Kidney tubule cell (primary cell): ENCODE results near the gene CCDC33.
A peak's percentile ranks its signal among the peaks of the same experiment; 100 is the strongest.

Source experiments
- DNase-seq: peaks from one replicate; pipeline ENCODE4 v3.0.0-alpha.2; 2018; ENCODE audit warnings: low spot score

The CCDC33 gene

GRCh38 chr15:74381481-74381880, 145.4 kb downstream of the CCDC33 start:
- no peak for DNase-seq

GRCh38 chr15:74382004-74382816, 146.1 kb downstream of the CCDC33 start:
- DNase-seq: peak; percentile 91

GRCh38 chr15:74383286-74383685, 147.2 kb downstream of the CCDC33 start:
- no peak for DNase-seq

- peak; percentile 99 for DNase-seq
These were observed 147.8 kb downstream of the CCDC33 start for GRCh38 chr15:74383695-74384565.

- DNase-seq: no peak
These were observed 148.4 kb downstream of the CCDC33 start for GRCh38 chr15:74384566-74384880.

GRCh38 chr15:74384881-74385643, 148.9 kb downstream of the CCDC33 start:
- DNase-seq: peak; percentile 97

- no peak for DNase-seq
These were observed 149.6 kb downstream of the CCDC33 start for GRCh38 chr15:74385733-74386132.
